Measurements from ENCODE around the gene PPID. TPM values are rescaled to one million over a fixed set of nuclear protein-coding genes. Genes with fewer than 3 reads are reported as not detected.

The PPID gene
- 13.7 and 37.1 TPM in 2 replicates for total RNA-seq (2011; cell fraction: chromatin; rRNA removed; ENCODE audit: low replicate concordance)
- 9.2 and 10.5 TPM in 2 replicates for total RNA-seq (2011; cell fraction: nucleolus; rRNA removed)
- 24.2 and 45.6 TPM in 2 replicates for total RNA-seq (2011; cell fraction: nucleoplasm; rRNA removed)
- total RNA-seq (2014; rRNA removed) = 70.3 and 73.7 TPM in 2 replicates
- 112 and 113 TPM in 2 replicates for total RNA-seq (2014; rRNA removed; fragmentation: Illumina TruSeq; extraction: Trizol)
- 110 and 125 TPM in 2 replicates for total RNA-seq (2015; rRNA removed; fragmentation: Illumina TruSeq; extraction: Trizol)
- total RNA-seq (2021) = 49.3 and 51.7 TPM in 2 replicates
- polyA plus RNA-seq (2011; rRNA removed) = 29.0 and 46.5 TPM in 2 replicates
- polyA plus RNA-seq (2011; cell fraction: cytosol; rRNA removed) = 28.5 and 32.8 TPM in 2 replicates
- polyA plus RNA-seq (2011; cell fraction: nucleus; rRNA removed) = 16.4 and 17.8 TPM in 2 replicates
- polyA plus RNA-seq (2012) = 44.4 and 60.2 TPM in 2 replicates
- 122 and 160 TPM in 2 replicates for polyA plus RNA-seq (2014; fragmentation: Illumina TruSeq; extraction: Trizol)
- polyA plus RNA-seq (2014; fragmentation: Nextera tagmentation; extraction: Ambion mirVana) = 100 to 1,000 TPM in 1 of 2 experiments, 10 to 100 TPM in 1; 57.5 to 135 TPM
- 90.9 and 98.6 TPM in 2 replicates for polyA plus RNA-seq (2014; rRNA removed)
- polyA minus RNA-seq (2011; rRNA and poly(A)+ RNA removed) = 23.9 and 24.5 TPM in 2 replicates
- polyA minus RNA-seq (2011; cell fraction: cytosol; rRNA and poly(A)+ RNA removed) = 16.5 and 16.6 TPM in 2 replicates
- 9.8 and 16.8 TPM in 2 replicates for polyA minus RNA-seq (2011; cell fraction: nucleus; rRNA and poly(A)+ RNA removed)
- percentile 94 among the genes with signal in this experiment for Bru-seq, nascent RNA
- BruChase-seq, experiment 1, labeled RNA remaining after a 2-hour chase = percentile 92 among the genes with signal in this experiment
- BruChase-seq, experiment 2, labeled RNA remaining after a 6-hour chase = percentile 93 among the genes with signal in this experiment
- long read RNA-seq, experiment 1, transcript PPID-201 (10 exons, 1,823 nt) = major isoform, 319 of 359 reads
- long read RNA-seq, experiment 1, partial matches to known transcripts = 19 of 359 reads
- long read RNA-seq, experiment 1, other reads (novel, unspliced or antisense) = 21 of 359 reads
- long read RNA-seq, experiment 2, transcript PPID-201 (10 exons, 1,823 nt) = major isoform, 33 of 71 reads
- long read RNA-seq, experiment 2, partial matches to known transcripts = 28 of 71 reads
- long read RNA-seq, experiment 2, other reads (novel, unspliced or antisense) = 10 of 71 reads
- long read RNA-seq, experiment 3, transcript PPID-201 (10 exons, 1,823 nt) = major isoform, 106 of 133 reads
- long read RNA-seq, experiment 3, partial matches to known transcripts = 15 of 133 reads
- long read RNA-seq, experiment 3, other reads (novel, unspliced or antisense) = 12 of 133 reads

DNA sequence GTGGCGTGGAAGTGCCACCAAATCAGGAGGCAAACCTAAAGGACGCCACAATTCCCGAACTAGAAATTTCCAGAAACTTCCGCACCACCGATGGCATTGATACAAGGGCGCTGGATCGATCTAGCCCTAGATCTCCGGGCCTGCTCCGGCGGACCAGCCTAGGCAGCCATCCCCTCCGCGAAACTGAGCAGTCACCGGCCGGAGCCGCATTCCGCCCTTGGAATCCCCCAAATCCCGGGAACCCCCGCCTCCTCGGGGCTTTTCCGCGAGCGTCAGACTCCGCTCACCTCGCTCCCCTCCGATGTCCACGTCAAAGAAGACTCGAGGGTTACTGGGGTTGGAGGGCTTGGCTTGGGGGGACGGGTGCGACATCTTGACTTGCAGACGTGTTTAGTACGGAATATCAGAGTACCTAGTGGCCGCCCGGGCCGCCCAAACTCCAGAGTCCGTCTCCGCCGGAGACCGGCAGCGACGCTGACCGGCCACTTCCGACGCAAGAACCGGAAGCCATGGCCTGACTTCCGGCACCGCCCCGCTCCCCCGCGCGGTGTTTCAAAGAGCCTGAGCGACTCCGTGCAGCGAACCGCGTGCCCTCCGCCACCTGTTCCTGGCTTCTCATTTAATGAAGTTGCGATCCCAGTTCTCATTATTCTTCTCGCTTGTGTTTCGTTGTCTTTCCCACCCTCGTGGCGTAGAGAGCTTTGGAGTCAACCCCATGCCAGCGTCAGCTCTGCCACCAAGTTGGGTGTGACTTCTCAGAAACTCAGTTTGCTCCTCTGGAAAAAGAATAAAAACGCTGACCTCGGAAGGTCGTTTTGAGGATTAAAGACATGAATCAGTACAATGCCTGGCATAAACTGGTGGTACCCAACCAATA is at the start of gene PPID:
Gene PPID (minus strand): TSS at position 480 of the 877 bp plus-strand sequence. CDS start 108 bp downstream, at position 372.
- peaks cover 0 to 5% of the 10 kb centered on the region in 2 experiments; a peak in 2 of 5 replicates for H3K4me1 ChIP-seq (replicated peaks in 1 of 2; ENCODE audit: control insufficient read depth in 2 of 2, insufficient read depth in 2 of 2, low read length in 2 of 2)
- 2% methylated on average over 58 of the region's 65 CpGs for WGBS (ENCODE audit: insufficient coverage, low coverage, missing lambda C conversion rate)
- no peaks in the 10 kb centered on the region for H3K27me3 ChIP-seq (ENCODE audit: control insufficient read depth in 2 of 2, insufficient read depth in 2 of 2, low read length in 2 of 2)
- no peaks in the 10 kb centered on the region for H4K20me1 ChIP-seq (replicated peaks; ENCODE audit: control insufficient read depth, insufficient read depth, low read length)
- peak within 1 kb of the TSS; percentile 91 for H3K27ac ChIP-seq (ENCODE audit: extremely low read depth, low read depth, low read length)
- FAIRE-seq = peak; percentile 94
- peak within 1 kb of the TSS; percentile 96 for H2AFZ ChIP-seq (ENCODE audit: low read depth, low read length)
- ATAC-seq = peak; percentile 99
- POLR2A ChIA-PET = interaction anchor here (1.2 kb wide), 1 partner anchor 93 kb away, joined by 3 read pairs; no protein-coding TSS in a partner anchor
- no peaks in the 10 kb centered on the region for H3K9me1 ChIP-seq (ENCODE audit: control insufficient read depth, insufficient read depth, low read length)
- DNase-seq (ENCODE audit: extremely low read depth in 1 of 4, low spot score in 3 of 4) = peak; percentile 86 to 95 (median 88)
- intact Hi-C loops (cut with micrococcal nuclease) (loop anchor here (2.0 kb wide), 1 partner anchor 50 kb away; the partner anchor contains the start of gene ETFDH), in situ Hi-C loops (cut with MboI) (loop anchor here (10.0 kb wide), 1 partner anchor 462 kb away; no protein-coding TSS in a partner anchor)
- CTCF ChIA-PET (ENCODE audit: low intra/inter-chr PET ratio) = no interaction called here
- peak within 1 kb of the TSS; percentile 89 to 96 for H3K9ac ChIP-seq (ENCODE audit: insufficient read depth in 1 of 2, low read depth in 2 of 2, low read length in 2 of 2)
- H3K4me3 ChIP-seq = peak within 1 kb of the TSS; percentile 86
- H3K79me2 ChIP-seq (ENCODE audit: control insufficient read depth, insufficient read depth, low read length) = peaks cover 40% of the 10 kb centered on the region
- 0 out of 2 replicates have a peak, but pooled peaks cover 2% of the 10 kb centered on the region for H3K9me3 ChIP-seq (replicated peaks; ENCODE audit: control insufficient read depth, insufficient read depth, low read depth, low read length)
- TSS peak; percentile 99 for BruUV-seq (replicated peaks)
- H3K4me2 ChIP-seq (ENCODE audit: insufficient read depth, low read length) = peak within 1 kb of the TSS; percentile 100
- H3K36me3 ChIP-seq (ENCODE audit: control insufficient read depth, insufficient read depth, low read length) = peaks cover 36% of the 10 kb centered on the region
- TF ChIP-seq ZNF740 (CRISPR knock-in tag; IDR thresholded peaks at IDR 0.05) = 0 out of 2 replicates have a peak, but pooled peaks have one; percentile 60
- no peak for TF ChIP-seq ZNF740 (tag; IDR thresholded peaks at IDR 0.05)
- TF ChIP-seq TARDBP (IDR thresholded peaks at IDR 0.05) = no peak
- TF ChIP-seq, protein P1, sequence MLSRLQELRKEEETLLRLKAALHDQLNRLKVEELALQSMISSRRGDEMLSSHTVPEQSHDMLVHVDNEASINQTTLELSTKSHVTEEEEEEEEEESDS (CRISPR knock-in tag; IDR thresholded peaks at IDR 0.05) = no peak
- peak; percentile 94 for TF ChIP-seq E2F4 (CRISPR knock-in tag; IDR thresholded peaks at IDR 0.05; ENCODE audit: low read depth)
- TF ChIP-seq ZBTB33 (CRISPR knock-in tag; IDR thresholded peaks at IDR 0.05) = peak; percentile 84
